HG03135 (cell line): ENCODE measurements around the gene CACNA2D4.

ENCODE experiments used
- ATAC-seq: cut with Tn5 transposase; IDR thresholded peaks from one replicate; pipeline ENCODE4 v1.9.1; 2021; ENCODE audit warnings: mild to moderate bottlenecking, moderate library complexity; ENCODE audit not compliant: unreplicated experiment

Gene CACNA2D4

GRCh38 chr12:1834186-1834925, 84.1 kb downstream of the CACNA2D4 start:
- ATAC-seq: no peak

GRCh38 chr12:1833596-1834028, 84.8 kb downstream of the CACNA2D4 start:
- ATAC-seq: no peak

- ATAC-seq: no peak
Measured at GRCh38 chr12:1832801-1833595, 85.5 kb downstream of the CACNA2D4 start.

DNA sequence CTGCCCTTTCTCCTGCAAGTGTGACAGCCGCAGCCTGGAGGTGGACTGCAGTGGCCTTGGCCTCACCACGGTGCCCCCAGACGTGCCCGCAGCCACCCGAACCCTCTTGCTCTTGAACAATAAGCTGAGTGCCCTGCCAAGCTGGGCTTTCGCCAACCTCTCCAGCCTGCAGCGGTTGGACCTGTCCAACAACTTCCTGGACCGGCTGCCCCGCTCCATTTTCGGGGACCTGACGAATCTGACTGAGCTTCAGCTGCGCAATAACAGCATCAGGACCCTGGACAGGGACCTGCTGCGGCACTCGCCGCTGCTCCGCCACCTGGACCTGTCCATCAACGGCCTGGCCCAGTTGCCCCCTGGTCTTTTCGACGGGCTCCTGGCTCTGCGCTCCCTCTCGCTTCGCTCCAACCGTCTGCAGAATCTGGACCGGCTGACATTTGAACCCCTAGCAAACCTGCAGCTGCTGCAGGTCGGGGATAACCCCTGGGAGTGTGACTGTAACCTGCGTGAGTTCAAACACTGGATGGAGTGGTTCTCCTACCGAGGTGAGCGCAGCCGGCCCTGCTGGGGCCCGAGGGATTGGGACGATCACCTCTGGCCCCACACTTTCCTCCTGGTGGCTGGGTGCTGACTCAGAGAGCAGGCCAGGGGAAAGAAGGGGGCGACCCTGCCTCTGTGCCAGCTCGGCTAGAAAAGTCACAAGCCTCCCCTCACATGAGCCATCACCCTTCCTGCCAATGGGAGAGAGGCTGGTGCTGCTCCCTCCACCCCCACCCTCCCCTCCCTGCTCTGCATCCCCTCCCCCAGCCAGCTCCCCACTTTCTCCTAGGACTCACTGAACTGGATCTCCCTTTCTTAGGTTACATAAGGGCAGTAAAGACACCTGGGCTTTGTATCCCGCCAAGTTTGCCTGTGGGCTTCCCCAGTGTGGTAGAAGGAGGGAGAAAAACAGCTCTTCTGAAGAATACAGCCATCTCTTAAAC, 87.2 kb downstream of the CACNA2D4 start:
- ATAC-seq: no peak

DNA sequence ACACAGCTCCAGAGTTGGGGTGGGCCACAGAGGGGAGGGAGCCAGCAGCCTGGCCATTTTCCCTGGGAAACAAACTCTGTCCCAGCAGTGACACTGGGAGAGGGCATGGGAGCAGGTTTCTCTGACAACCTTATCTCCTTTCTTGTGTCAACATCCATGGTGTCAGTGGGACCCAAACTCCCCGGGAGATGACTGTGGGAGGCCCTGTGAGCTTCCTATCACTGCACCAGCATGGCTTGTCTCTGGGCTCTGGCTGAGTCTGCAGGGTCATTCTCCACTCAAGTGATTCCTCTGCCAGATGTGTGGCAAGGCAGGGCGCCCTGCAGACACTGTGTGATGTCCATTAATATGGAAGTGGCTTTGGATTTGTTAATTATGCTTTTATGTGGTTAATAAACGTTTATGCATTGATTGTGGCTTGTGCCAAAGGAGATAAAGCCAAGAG, 88.0 kb downstream of the CACNA2D4 start:
- no peak for ATAC-seq

DNA sequence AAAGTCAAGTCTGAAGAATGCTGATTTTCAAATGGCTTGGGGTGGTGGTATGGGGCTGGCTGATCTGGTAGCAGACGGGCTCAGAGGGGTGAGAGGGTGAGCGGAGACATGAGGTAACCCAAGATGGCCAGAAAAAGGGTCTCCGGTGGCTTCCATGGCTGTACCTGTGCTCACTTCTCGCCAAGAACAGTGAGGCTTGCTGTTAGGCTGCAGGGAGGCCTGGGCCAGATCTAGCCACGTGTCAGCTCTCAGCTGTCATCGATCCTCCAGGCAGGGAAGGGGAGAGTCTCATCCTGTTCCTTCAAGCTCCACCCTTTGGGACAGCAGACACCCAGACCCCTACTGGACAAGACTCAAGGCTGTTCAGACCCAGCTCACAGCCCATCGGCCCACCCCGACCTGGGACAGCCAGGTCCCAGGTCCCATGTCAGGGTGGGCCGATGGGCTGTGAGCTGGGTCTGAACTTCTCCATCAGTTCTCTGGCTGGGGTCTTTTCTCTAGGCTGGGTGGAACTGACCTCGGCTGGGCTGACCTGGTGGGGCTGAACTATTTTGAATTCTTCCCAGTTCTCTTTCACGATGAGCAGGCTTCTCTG, 89.0 kb downstream of the CACNA2D4 start:
- no peak for ATAC-seq

GRCh38 chr12:1828856-1829255, 89.6 kb downstream of the CACNA2D4 start:
- no peak for ATAC-seq

- no peak for ATAC-seq
Measured at GRCh38 chr12:1827826-1828805, 90.3 kb downstream of the CACNA2D4 start.

- ATAC-seq: no peak
Measured at GRCh38 chr12:1826867-1827705, 91.4 kb downstream of the CACNA2D4 start.

- ATAC-seq: no peak
Measured at GRCh38 chr12:1826401-1826800, 92.1 kb downstream of the CACNA2D4 start.

- ATAC-seq: no peak
Measured at GRCh38 chr12:1825382-1826102, 92.9 kb downstream of the CACNA2D4 start.

DNA sequence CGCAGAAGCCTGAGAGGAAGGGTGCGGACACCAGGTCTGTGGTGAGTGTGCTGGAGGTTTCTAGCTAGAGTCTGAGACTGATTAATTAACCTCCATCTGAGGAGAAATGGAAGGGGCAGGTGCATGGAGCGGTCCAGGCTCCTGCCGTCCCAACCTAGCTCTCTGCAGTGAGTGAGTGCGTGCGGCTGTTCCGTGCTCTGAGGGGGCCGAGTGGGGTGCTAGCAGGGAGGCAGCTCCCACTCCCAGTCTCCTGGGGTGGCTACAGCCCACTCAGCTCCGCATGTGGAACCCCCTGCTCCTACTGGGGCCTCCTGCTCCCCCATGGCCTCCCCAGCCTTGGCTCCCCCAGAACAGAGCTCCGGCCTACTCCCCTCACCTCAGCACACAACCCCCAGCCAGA, 95.2 kb downstream of the CACNA2D4 start:
- no peak for ATAC-seq

GRCh38 chr12:1822699-1823098, 95.8 kb downstream of the CACNA2D4 start:
- ATAC-seq: no peak

DNA sequence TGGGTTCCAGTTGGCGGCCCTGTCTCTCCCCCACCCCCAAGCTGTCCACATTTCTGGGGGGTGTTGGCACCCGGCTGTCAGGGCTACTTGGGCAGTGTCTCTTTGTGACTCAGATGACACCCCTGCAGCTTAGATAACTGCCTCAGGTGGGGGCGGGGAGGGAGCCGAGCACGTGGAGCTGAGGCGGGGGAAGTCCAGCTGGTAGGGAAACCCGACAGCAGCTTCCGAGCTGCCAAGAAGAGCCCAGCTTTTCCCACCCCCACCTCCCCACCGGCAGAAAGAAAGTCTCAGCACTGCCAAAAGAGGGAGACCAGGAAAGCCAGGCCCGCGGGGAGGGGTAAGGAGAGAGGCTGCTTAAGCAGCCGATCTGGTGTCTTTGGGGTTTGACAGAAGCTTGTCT, 96.6 kb downstream of the CACNA2D4 start:
- no peak for ATAC-seq

GRCh38 chr12:1820896-1821291, 97.6 kb downstream of the CACNA2D4 start:
- no peak for ATAC-seq

- no peak for ATAC-seq
Measured at GRCh38 chr12:1820191-1820895, 98.1 kb downstream of the CACNA2D4 start, which contains the start of gene LRTM2. Gene LRTM2 (plus strand): TSS chr12:1820565. CDS start chr12:1828149, 7,584 bp downstream.

DNA sequence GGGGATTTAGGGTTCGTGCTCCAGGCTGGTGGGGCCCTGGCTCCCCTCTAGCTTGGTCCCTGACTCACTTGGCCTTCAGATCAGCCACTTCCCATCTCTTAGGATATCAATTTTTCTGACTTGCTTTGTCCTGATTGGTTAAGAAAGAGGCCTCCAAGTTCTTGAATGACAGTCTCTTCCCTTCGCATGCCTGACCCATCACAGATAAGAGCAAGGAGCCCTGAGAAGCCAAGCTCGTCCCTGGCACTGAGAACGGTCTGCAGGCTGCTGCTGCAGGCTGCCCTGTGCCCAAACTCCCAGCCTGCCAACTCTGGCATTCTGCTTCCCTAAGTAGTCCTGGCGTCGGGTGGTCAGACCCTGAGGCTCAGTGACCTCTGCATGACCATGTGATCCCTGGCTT, 98.9 kb downstream of the CACNA2D4 start:
- ATAC-seq: no peak
